Thyroid gland (tissue), 4 donors: Measurements from ENCODE around the gene ZNF548. TPM values are rescaled to one million over a fixed set of nuclear protein-coding genes. Genes with fewer than 3 reads are reported as not detected.

Experiments used
- DNase-seq, 2 donors: peaks; one replicate each; pipeline ENCODE4 v3.0.0-alpha.2; 2019
- H3K27ac ChIP-seq, 3 donors: fragments of 200-600 bp; sonication (generic); 1 replicate in 2 of 3; 2 replicates in 1 of 3; pipeline ENCODE4 v1.5.1; 2016 to 2019; ENCODE audit warnings: mild to moderate bottlenecking in 1 of 3, moderate library complexity in 1 of 3
- H3K27me3 ChIP-seq: fragments of 200-600 bp; sonication (generic); one replicate; pipeline ENCODE4 v1.5.1; 2019
- H3K36me3 ChIP-seq, 2 donors: fragments of 200-600 bp; sonication (generic); one replicate each; pipeline ENCODE4 v1.5.1; 2016 to 2019
- H3K4me1 ChIP-seq, 2 donors: fragments of 200-600 bp; sonication (generic); one replicate each; pipeline ENCODE4 v1.5.1; 2017 to 2019
- H3K4me3 ChIP-seq, 3 donors: fragments of 200-600 bp; sonication (generic); replicated peaks in 1 of 3; 1 replicate in 2 of 3; 2 replicates in 1 of 3; pipeline ENCODE4 v1.5.1; 2016; ENCODE audit warnings: mild to moderate bottlenecking in 1 of 3
- H3K9me3 ChIP-seq: fragments of 200-600 bp; sonication (generic); one replicate; pipeline ENCODE4 v1.5.1; 2017
- POLR2A ChIP-seq, 2 donors: fragments of 450-650 bp; IDR thresholded peaks; one replicate each; pipeline ENCODE4 v1.6.1; 2017; ENCODE audit warnings: antibody characterized with exemption in 2 of 2, mild to moderate bottlenecking in 2 of 2, moderate library complexity in 1 of 2
- WGBS, 2 donors: methylation state at CpG; one replicate each; pipeline ENCODE4 v1.1.5; 2017; 5-methylcytosine and 5-hydroxymethylcytosine counted together
- intact Hi-C: fragments of 100-400 bp; cut with DNase I; formaldehyde crosslinking; loops from one replicate; pipeline ENCODE4 v1.15.1; 2023
- total RNA-seq, 4 donors: library from RNA; depleted of rRNA; stranded (reverse); fragments of >200 nt; gene quantifications; one replicate each; pipeline ENCODE4 v1.2.3, GENCODE V29; 2016
- TF ChIP-seq, protein P1 (sequence below), 6 experiments: fragments of 200-600 bp in 3 of 6; fragments of 450-650 bp in 3 of 6; sonication (generic) in 3 of 6; IDR thresholded peaks; one replicate each; pipeline ENCODE4 v1.5.1; 2016 to 2019; ENCODE audit warnings: antibody characterized with exemption in 6 of 6, mild to moderate bottlenecking in 2 of 6, inconsistent platforms in 1 of 6, moderate library complexity in 1 of 6

The ZNF548 gene
- total RNA-seq, 4 donors from 2014 or later: 22.3 to 31.0 (median 28.1) TPM

DNA sequence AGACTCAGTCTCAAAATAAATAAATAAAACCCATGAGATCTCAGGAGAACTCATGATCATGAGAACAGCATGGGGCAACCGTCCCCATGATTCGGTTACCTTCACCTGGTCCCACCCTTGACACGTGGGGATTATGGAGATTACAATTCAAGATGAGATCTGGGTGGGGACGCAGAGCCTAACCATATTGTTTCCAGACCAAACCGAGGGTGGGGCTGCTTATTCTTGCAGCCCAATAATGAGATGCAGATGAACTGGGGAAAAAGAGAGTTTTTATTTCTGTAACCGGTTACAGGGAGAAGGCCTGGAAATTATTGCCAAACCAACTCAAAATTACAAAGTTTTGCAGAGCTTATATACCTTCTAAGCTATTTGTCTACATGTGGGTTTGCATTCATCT, 13.5 kb upstream of the ZNF548 start:
- 92 to 96% methylated on average over 6 of the region's 6 CpGs for WGBS, 2 donors
- H3K4me3 ChIP-seq: no peak overlapping the region
- intact Hi-C loops: no loop called here
- no peak overlapping the region for H3K27ac ChIP-seq
- H3K36me3 ChIP-seq: peaks cover 24 to 34% of the 10 kb centered on the region in 2 donors
- H3K4me1 ChIP-seq: no peaks in the 10 kb centered on the region
- TF ChIP-seq, protein P1, sequence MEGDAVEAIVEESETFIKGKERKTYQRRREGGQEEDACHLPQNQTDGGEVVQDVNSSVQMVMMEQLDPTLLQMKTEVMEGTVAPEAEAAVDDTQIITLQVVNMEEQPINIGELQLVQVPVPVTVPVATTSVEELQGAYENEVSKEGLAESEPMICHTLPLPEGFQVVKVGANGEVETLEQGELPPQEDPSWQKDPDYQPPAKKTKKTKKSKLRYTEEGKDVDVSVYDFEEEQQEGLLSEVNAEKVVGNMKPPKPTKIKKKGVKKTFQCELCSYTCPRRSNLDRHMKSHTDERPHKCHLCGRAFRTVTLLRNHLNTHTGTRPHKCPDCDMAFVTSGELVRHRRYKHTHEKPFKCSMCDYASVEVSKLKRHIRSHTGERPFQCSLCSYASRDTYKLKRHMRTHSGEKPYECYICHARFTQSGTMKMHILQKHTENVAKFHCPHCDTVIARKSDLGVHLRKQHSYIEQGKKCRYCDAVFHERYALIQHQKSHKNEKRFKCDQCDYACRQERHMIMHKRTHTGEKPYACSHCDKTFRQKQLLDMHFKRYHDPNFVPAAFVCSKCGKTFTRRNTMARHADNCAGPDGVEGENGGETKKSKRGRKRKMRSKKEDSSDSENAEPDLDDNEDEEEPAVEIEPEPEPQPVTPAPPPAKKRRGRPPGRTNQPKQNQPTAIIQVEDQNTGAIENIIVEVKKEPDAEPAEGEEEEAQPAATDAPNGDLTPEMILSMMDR (IDR thresholded peaks at IDR 0.05): no peak
- no peak for TF ChIP-seq POLR2A (IDR thresholded peaks at IDR 0.05)
- no peaks in the 10 kb centered on the region for H3K9me3 ChIP-seq
- no peaks in the 10 kb centered on the region for H3K27me3 ChIP-seq
- DNase-seq: no peak

DNA sequence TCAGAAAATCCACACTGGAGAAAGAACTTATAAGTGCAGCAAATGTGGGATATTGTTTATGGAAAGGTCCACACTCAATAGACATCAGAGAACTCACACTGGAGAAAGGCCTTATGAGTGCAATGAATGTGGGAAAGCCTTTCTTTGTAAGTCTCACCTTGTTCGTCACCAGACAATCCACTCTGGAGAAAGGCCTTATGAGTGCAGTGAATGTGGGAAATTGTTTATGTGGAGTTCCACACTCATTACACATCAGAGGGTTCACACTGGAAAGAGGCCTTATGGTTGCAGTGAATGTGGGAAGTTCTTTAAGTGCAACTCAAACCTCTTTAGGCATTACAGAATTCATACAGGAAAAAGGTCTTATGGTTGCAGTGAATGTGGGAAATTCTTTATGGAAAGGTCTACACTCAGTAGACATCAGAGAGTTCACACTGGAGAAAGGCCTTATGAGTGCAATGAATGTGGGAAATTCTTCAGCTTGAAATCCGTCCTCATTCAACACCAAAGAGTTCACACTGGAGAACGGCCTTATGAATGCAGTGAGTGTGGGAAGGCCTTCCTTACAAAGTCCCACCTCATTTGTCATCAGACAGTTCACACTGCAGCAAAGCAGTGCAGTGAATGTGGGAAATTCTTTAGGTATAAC, 12.0 kb upstream of the ZNF548 start:
- 93 to 97% methylated on average over 3 of the region's 3 CpGs for WGBS, 2 donors
- intact Hi-C loops: no loop called here
- Histone ChIP-seq H3K9me3 (no peaks in the 10 kb centered on the region), H3K27ac (no peak overlapping the region), H3K4me3 (no peak overlapping the region), H3K27me3 (no peaks in the 10 kb centered on the region), H3K4me1 (no peaks in the 10 kb centered on the region), H3K36me3 (peaks cover 18 to 34% of the 10 kb centered on the region in 2 donors)
- no peak for TF ChIP-seq POLR2A (IDR thresholded peaks at IDR 0.05)
- TF ChIP-seq, protein P1 (IDR thresholded peaks at IDR 0.05): no peak
- DNase-seq: no peak

DNA sequence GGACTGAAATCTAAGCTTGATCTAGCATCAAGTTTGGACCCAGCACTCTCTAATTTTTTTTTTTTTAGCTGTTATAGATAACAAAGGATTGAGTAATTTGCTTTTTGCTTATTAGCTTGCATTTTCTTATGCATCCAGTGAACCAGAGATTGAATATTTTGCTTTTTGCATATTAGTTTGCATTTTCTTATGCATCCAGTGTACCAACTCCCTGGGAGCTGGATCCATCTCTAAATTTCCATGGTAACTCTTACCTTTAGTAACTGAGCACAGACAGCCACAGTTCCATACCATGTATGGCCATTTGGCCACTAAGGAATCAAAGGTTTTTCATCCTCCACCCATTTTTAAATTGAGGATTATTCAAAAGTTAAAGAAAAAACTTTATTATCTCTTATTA, 8.7 kb upstream of the ZNF548 start:
- intact Hi-C loops: no loop called here
- Histone ChIP-seq H3K27ac (no peak overlapping the region), H3K36me3 (peaks cover 15 to 18% of the 10 kb centered on the region in 2 donors), H3K27me3 (no peaks in the 10 kb centered on the region), H3K4me3 (no peak overlapping the region), H3K4me1 (no peaks in the 10 kb centered on the region), H3K9me3 (no peaks in the 10 kb centered on the region)
- no peak for TF ChIP-seq POLR2A (IDR thresholded peaks at IDR 0.05)
- TF ChIP-seq, protein P1 (IDR thresholded peaks at IDR 0.05): no peak
- DNase-seq: no peak

DNA sequence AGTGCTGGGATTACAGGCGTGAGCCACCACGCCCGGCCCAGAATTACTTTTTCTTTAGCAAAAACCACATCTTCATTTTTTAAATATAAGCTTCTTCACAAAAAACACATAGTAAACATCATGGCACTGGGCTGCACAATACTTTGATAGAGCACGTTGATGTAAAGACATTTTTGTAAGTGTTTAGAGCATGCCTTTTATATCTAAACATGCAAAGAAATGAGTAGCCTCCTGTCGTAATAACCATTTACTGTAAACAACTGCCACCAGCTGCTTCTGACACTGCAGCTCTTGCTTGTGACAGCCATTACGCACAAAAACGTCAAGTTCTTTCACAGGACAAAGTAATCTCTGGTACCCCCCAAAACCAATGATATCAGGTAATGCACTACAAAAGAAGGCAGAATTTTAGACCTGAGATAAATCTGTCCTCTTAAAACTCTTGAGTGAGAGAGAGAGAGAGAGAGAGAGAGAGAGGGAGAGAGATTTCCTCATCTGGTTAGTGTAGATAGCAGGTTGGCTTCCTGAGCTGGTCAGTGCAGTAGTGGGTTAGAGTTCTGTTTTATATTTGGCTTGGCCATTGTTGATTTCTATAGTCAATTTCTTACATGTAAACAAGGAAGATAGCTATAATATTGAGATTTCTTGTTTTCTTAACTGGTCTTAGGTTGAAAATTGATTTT, 6.7 kb upstream of the ZNF548 start:
- TF ChIP-seq, protein P1 (IDR thresholded peaks at IDR 0.05): no peak
- TF ChIP-seq POLR2A (IDR thresholded peaks at IDR 0.05): no peak
- intact Hi-C loops: no loop called here
- Histone ChIP-seq H3K4me1 (no peaks in the 10 kb centered on the region), H3K9me3 (no peaks in the 10 kb centered on the region), H3K27ac (no peak overlapping the region), H3K4me3 (no peak overlapping the region), H3K36me3 (peaks cover 1 to 5% of the 10 kb centered on the region in 2 donors), H3K27me3 (no peaks in the 10 kb centered on the region)
- no peak for DNase-seq
- WGBS, 2 donors: 83 to 84% methylated on average over 7 of the region's 7 CpGs

DNA sequence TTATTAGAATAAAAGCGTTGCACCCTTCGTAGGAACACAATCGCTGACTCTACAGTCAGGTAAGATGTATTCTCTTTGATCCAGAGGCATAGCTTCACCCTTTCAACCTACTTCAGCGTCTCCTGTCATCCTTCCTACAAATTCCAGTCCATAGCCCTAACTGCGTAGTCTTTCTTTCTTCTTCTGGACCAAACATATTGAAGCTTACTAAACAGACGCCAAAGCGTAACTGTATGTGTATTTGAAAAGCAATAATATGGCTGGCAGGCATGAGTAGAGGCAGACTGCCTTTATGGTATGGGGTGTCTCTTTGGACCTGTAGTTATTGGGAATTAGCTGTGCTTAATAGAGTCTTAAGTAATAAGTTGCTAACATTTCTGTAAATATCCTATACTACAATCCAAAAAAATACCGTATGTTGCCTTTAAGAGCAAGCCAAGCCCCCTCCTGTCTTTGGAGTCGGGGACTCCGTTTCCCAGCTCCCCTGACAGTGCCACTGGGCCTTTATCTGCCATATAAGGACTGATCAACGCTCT, 392 bp upstream of the ZNF548 start:
- TF ChIP-seq POLR2A (IDR thresholded peaks at IDR 0.05): no peak
- TF ChIP-seq, protein P1 (IDR thresholded peaks at IDR 0.05): no peak
- Histone ChIP-seq H3K4me1 (peaks cover 10 to 17% of the 10 kb centered on the region in 2 donors), H3K9me3 (no peaks in the 10 kb centered on the region), H3K4me3 (peak overlapping the region in 2 of 3 donors; percentile 61 to 72), H3K27ac (peak overlapping the region; percentile 82 to 94 (median 90)), H3K27me3 (no peaks in the 10 kb centered on the region), H3K36me3 (no peaks in the 10 kb centered on the region)
- intact Hi-C loops: no loop called here
- 55 to 57% methylated on average over 11 of the region's 11 CpGs for WGBS, 2 donors
- DNase-seq: no peak
